Measurements from ENCODE around the gene LRRC4C.

LRRC4C gene

GRCh38 chr11:41328324-41328723 is 131.1 kb downstream of the LRRC4C start:
- DNase-seq (ENCODE audit: low read depth, low spot score), result no peak

DNA sequence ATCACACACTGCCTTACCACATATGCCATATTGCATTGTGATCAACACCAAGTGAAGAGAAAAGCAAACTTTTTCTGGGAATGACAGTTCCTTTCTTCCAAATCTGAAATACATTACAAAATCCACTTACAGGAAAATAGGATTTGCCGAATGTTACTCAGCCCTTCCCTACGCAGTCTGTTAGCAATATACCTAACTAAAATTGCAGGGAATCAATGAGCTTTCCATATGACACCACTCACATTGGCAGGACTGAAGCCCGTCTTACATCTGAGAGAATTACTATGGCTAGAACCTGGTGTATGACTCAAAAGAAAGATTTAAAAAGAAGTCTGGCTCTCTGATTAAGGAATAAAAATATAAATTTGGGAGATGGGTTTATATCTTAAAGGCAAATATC is 136.0 kb downstream of the LRRC4C start:
- no peak for DNase-seq (ENCODE audit: low read depth, low spot score)

GRCh38 chr11:41320653-41321052 is 138.8 kb downstream of the LRRC4C start:
- DNase-seq (ENCODE audit: low read depth, low spot score), result no peak

- no peak for DNase-seq (ENCODE audit: low read depth, low spot score)
Measured at GRCh38 chr11:41320238-41320637, 139.2 kb downstream of the LRRC4C start.

- DNase-seq (ENCODE audit: low read depth, low spot score), result no peak
Measured at GRCh38 chr11:41319434-41319833, 140.0 kb downstream of the LRRC4C start.

DNA sequence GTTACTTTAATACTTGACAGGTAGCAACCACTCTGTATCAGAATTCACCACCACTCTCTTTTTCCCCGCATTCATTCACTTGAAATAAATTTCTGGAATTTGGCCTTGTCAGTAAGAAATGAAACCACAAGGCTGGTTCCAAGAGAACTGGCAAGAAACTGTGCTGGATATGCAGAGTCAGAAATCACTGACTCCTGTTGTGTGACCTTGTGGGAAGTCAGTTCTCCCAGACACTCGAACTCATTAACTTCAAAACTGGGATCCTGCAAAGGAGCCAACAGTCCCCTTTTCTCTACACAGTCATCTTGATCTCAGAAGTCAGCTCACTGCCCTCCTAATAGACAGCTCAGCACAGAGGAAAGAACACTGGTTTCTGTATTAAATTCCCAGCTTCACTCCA is 142.7 kb downstream of the LRRC4C start:
- DNase-seq (ENCODE audit: low read depth, low spot score), result no peak

GRCh38 chr11:41313226-41313625 is 146.2 kb downstream of the LRRC4C start:
- no peak for DNase-seq (ENCODE audit: low read depth, low spot score)

- no peak for DNase-seq (ENCODE audit: low read depth, low spot score)
Measured at GRCh38 chr11:41309716-41310115, 149.7 kb downstream of the LRRC4C start.

DNA sequence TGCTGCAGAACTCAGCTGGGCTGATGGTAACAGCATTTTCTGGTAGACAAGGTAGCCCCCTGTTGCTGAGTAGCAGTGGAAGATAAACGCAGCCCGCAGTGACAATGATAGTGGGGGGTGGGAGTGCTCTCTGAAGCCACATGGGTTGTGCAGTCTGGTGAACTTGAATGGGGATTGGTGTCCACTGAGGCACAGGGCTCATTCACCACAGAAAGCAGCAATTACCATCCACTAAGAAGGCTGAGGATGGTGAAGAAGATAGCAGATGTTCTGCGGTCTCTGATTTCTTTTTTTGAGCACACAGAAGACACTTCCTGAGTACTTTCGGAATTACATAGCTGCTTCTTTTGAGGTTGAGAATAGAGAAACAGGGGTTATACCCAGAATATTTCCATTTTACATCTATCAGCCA is 150.3 kb downstream of the LRRC4C start:
- no peak for DNase-seq (ENCODE audit: low read depth, low spot score)

DNA sequence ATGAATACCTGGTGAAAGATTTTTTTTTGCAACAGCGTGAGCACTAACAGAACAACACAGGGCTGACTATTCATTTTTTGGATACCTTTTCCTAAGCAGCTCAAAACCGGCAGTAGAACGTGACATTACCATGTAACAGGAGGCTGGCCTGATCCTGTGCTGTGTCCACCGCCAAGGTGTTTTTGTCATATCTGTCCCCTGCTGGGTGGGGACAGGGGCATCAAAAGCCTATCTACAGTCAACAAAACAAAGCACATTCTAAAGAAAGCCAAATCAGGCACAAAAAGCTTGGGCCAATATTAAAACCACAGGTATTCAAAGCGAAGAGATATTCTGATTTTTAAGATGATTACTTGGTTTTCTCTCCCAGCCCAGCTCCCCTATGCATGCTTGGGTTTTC is 151.2 kb downstream of the LRRC4C start:
- DNase-seq (ENCODE audit: low read depth, low spot score), result no peak

DNA sequence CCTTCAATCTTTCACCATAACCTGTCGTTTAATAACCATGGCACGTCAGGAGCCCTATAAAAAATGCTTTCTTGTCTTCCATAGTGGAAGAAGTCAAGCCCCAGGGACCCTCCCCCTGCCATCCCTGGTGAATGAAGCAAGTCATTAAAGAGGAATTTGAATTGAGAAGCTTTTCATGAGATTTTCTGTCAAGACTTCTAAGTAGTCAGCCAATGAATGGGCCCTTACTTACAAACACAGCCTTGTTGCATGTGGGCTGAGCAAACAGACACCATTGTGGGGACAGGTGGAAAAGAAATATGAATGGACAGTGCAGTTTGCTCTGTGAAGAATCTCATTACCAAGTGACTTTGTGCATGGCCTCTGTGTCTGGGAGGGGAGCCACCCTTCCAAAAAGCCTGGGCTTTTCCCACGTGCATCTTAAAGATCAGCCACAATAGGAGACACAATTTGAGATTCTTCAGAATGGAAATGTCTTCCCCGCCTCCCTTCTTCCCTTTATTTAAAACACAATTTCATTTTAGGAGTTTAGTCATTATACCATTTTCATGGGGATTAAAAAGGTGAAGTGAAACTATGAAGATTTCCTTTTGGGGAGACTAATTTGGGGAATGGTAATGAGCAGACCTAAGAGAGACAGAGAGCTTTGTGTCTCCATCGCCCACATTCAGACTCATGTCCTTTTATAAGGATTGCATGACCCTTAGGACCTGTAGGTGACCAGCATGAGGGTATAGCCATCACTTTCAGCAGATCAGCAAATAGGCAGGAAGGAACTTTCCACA is 152.0 kb downstream of the LRRC4C start:
- no peak for DNase-seq (ENCODE audit: low read depth, low spot score)

GRCh38 chr11:41306431-41306830 is 153.0 kb downstream of the LRRC4C start:
- DNase-seq (ENCODE audit: low read depth, low spot score), result no peak

DNA sequence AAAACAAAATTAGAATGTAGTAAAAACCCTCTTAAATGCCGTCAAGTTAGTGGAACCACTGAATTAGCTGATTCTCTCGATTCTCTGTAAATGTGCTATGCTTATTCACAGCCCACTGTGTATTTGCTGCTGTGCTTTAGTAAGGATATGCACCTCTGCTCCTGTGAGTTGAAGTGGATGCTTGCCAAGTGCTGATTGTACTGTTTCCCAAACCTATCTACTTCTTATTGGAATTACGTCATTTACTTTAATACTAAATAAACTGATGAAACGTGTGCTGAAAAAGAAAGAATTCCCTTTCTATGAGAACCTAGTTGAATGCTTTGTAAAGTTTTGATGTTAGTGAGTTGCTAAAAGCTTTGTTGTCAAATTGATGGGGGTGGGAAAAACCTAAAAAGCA is 158.4 kb downstream of the LRRC4C start:
- no peak for DNase-seq (ENCODE audit: low read depth, low spot score)

GRCh38 chr11:41289408-41289807 is 170.0 kb downstream of the LRRC4C start:
- no peak for DNase-seq (ENCODE audit: low read depth, low spot score)

- DNase-seq (ENCODE audit: low read depth, low spot score), result no peak
Measured at GRCh38 chr11:41286751-41287150, 172.7 kb downstream of the LRRC4C start.

- DNase-seq (ENCODE audit: low read depth, low spot score), result no peak
Measured at GRCh38 chr11:41284354-41284753, 175.1 kb downstream of the LRRC4C start.

DNA sequence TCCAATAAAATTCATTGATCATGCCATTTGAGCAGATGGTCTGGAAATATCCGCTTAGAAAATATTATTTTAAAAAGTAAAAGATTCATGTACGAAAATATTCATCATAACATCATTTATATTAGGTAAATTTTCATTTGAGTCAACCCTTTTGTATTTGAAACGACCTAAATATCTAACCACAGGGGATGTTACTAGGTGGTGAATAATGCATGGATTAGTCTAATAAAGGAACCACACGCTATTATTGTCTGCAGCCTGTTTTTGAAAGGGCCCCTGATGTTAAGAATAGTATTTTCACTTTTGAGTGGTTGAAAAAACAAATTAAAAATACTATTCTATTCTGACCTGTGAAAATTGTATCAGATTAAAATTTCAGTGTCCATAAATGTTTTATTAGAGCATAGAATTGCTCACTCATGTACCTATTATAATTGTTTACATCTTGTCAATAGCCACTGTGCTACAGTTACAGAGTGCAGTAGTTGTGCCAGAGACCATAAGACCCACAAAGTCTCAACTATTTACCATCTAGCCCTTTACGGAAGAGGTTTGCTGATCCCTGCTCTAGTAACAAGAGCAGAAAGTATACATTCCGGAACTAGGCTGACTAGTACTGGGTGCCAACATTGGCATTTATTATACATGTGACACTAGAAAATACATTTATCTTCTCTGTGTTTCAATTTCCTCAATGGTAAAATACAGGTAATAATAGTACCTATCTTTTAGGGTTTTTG is 176.1 kb downstream of the LRRC4C start:
- DNase-seq (ENCODE audit: low read depth, low spot score), result no peak

DNA sequence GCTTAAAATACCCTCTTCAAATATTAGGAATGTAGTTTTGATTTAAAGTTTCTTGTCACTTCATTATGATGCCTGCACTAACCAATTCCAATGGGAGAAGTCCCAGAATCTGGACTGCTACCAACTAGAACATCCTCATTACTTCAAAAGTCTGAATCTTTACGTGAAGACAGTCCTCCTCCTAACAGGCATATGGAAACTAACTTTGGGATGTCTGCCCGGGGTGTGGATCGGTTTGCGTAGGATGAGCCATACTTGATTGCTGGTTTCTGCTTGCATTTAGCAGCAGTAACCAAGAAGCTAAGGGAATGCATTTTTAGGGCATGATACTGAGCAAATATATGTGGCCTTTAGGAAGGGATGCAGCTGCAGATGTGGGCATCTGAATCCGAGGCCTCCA is 177.1 kb downstream of the LRRC4C start:
- no peak for DNase-seq (ENCODE audit: low read depth, low spot score)

- DNase-seq (ENCODE audit: low read depth, low spot score), result no peak
Measured at GRCh38 chr11:41281131-41281742, 178.2 kb downstream of the LRRC4C start.

DNA sequence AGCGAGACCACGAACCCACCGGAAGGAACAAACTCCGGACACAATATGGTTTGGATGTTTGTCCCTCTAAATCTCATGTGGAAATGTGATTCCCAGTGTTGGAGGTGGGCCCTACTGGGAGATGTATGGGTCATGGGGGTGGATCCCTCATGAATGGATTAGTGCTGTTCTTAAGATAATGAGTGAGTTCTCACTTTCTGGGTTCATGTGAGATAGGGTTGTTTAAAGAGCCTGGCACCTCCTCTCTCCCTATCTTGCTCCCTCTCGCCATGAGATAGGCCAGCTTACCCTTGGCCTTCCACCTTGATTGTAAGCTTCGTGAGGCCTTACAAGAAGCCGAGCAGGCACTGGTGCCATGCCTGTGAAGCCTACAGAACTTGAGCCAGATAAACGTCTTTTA is 184.6 kb downstream of the LRRC4C start:
- DNase-seq (ENCODE audit: low read depth, low spot score), result no peak

DNA sequence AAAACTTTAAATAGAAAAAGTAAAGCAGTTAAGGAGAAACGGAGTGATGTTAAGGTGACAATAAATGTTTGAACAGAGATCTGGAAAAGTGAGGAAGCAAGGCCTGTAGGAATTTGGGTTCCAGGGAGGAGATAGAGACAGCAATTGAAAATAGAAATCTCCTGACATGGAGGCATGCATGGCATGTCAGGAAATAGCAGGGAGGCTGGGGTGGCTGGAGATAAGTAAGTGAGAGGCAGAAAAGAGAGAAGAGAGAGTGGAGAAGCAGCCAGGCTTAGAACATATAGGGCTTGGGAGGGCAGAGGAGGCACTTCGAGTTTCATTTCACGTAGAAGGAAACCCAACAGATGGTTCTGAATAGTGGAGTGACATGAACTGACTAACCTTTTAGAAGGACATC is 185.5 kb downstream of the LRRC4C start:
- no peak for DNase-seq (ENCODE audit: low read depth, low spot score)

DNA sequence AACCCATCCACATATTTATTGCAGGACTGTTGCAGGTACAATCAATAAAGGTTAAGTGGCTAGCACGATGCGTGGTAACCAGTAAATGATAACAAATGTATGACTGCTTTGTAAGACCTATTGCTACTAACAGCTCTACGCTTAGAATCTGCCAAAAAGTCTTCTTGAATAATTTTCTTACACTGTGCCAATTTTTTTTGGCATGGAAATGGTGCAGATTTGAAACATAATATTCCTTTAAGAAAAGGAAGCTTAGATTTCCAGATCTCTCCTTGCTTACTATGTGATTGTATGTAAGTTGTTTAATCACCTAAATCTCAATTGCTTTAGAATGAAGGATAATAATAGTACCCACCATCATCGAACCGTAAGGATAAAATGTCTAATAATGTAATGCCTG is 192.0 kb downstream of the LRRC4C start:
- DNase-seq (ENCODE audit: low read depth, low spot score), result no peak

- DNase-seq (ENCODE audit: low read depth, low spot score), result no peak
Measured at GRCh38 chr11:41256041-41256440, 203.4 kb downstream of the LRRC4C start.
